ENCODE measurements around the gene MCCC2.
"Not testable (repeated sequence)": the region's sequence is repeated elsewhere in the genome, so short reads cannot be mapped to it uniquely, and the experiment has no call there.

The MCCC2 gene

GRCh38 chr5:71600783-71601182 lies 13.6 kb downstream of the MCCC2 start:
- no peak for DNase-seq

DNA sequence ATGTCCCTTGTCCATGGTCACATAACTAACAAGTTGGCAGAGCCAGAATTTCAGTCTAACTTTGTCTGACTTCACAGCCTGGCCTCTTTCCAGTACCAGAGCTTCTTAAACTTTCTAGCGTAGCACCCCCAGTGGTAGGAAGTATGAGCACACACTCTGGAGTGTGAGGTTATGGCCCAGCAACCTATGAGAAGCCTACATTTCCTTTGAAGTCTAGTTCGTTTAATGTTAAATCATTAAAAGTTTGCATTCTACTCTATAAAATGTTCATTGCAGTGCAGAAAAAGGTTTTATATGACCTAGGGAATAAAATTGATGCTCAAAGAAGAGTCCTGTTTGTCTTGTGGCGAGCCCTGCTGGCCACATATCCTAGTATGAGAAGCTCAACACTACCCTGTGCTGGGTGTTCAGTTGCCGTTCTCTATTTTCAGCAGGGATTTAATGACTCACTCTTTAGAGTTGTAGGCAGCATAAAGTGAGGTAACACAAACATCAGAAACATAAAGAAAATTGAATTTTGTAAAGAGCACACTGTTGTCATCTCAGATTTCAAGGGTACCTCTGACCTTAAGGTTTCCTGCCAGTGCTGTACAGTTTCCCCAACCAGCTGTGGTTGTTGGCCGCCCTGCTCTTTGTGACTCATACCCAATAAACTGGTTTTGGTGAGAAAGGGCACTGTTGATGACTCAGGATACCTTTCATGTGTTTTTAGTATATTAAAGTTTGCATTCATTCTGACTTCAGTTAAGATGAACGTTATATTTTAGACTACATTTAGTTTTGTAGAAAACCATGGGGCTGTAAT lies 14.3 kb downstream of the MCCC2 start:
- peak; percentile 72 for DNase-seq

GRCh38 chr5:71609916-71610315 lies 22.8 kb downstream of the MCCC2 start:
- DNase-seq = not testable (repeated sequence)

- DNase-seq = no peak
These were observed 28.7 kb downstream of the MCCC2 start for GRCh38 chr5:71615809-71616208.

DNA sequence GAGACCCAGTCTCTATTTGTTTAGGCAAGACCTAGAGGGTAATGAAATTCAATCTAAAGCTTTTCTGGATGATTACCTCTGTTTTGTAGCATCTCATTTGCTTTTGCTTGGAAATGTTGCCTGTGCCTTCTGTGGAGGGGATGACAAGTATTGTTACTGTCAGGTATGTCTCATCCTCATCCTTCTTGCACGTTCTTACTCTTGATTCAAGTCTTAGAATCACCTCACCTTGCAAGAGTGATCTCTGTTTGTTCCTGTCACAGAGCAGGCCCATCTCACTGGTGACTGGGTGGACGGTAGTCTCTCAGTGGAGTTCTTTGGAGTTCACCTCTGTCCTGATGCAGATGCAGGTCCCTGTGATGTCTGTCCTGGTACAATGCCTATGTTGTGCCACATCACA lies 33.5 kb downstream of the MCCC2 start:
- DNase-seq = no peak

- no peak for DNase-seq
These were observed 34.1 kb downstream of the MCCC2 start for GRCh38 chr5:71621268-71621667.

DNA sequence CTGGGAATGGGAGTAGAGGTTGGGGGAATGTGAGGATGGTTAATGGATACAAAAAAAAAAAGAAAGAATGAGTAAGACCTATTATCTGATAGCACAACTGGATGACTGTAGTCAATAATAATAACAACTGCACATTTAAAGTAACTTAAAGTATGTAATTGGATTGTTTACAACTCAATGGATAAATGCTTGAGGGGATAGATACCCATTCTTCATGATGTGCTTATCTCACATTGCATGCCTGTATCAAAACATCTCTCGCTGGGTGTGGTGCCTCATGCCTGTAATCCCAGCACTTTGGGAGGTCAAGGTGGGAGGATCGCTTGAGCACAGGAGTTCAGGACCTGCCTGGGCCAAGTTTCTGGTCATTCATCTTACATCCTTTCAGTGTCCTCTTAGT lies 34.6 kb downstream of the MCCC2 start:
- no peak for DNase-seq

DNA sequence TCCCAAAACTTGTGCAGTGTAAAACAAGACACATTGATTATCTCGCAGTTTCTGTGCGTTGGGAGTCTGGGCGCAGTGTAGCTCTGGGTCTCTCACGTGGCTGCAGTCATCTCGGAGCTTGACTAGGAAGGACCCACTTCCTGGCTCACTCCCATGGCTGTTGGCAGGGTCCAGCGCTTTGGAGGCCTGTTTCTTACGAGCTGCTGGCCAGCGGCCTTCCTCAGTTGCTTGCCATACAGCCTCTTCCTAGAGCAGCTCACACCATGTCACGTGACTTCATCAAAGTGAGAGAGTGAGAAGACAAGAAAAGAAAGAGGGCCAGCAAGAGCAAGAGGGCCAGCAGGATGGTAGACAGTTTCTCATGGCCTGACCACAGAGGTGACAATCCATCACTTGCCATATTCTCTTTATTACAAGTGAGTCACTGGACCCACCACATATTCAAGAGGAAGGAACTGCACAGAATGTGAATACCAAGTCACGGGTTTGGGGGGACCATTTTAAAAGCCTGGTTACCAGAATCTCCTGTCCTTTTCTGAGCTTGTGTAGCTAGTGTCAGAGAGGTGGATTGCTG lies 36.2 kb downstream of the MCCC2 start:
- DNase-seq = no peak

DNA sequence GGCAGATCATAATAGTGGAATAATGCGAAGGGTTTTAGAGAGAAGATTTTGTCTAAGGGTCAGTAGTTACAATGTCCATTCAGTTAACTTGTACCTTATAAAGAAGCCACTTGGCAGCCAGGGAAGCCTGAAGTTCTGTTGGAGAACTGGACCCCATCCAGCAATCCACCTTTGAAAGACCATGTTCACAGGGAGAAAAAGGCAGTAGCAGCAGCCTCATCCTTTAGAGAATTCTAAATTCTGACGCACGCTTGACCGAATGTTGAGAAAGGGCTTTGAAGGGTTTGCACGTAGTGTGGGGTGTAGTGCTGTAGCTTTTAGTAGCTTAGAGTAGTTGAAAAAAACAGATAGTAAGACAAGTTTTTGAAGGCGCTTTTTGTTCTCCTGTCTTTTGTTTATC lies 42.8 kb downstream of the MCCC2 start:
- DNase-seq = no peak

DNA sequence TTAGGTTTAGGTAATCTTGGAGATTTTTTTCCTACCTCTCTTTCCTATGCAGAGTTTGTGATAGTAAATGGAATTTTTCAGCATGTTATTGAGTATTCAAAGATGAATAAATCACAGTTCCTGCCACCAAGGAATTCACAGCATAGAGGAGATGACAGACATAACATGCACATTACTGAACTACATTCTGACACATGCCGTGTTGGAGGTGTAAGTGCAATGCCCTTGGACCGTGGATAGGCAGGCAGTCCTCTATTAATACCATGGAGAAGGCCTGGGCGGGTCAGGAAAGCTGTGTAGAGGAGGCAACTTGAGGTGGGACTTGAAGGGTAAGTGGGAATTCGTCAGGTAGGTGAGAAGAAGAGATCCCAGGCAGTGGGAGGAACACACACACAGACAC lies 43.9 kb downstream of the MCCC2 start:
- DNase-seq = no peak

DNA sequence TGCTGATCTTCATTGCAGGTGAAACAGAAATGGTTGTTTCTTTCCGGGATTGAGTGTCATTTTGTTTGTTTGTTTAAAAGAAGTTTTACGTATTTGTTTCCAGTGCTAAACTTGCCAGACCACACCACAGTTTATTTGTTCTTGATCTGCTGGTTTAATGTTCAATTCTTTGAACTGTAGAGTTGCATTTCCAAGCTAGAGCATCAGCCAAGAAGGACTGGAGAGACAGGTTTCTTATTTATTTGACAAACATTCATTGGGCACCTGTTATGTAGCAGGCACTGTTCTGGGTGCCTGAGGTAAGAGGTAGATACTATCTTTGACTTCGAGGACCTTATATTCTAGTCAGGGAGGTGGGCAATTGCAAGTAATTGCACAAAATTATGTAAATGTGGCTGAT lies 45.0 kb downstream of the MCCC2 start:
- DNase-seq = no peak

GRCh38 chr5:71633255-71634155 lies 46.4 kb downstream of the MCCC2 start:
- no peak for DNase-seq

DNA sequence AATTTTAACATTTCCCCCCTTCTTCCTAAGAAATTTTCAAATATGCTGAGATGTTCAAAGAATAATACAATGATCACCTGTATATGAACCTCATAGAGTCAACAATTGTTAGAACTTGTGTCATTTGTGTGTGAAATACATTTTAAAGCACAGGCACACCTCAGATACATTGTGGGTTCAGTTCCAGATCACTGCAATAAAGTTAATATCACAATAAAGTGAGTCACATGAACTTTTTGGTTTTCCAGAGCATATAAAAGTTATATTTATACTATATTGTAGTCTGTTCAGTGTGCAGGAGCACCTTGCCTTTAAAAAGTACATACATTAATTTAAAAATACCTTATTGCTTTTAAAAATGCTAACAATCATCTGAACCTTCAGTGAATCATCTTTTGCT lies 50.0 kb downstream of the MCCC2 start:
- no peak for DNase-seq

DNA sequence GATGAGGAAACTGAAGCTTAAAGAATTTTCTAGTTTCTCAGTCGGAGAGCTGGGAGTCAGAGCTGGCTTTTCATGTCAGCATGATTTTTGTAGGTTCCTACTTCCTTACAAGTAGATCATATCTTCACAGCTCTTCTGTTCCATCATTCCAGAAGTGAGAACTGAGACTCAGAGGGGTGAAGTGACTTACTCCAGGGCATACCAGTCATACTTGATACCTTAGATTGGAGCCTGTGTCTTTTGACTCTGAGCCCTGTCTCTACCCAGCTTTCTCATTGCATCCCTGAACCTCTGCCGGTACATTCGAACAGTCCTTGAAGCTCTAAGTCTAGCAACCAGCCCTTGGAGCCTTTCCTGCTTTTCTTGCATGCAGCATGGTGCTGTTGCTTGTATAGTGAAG lies 53.3 kb downstream of the MCCC2 start:
- DNase-seq = no peak

- no peak for DNase-seq
These were observed 57.9 kb downstream of the MCCC2 start for GRCh38 chr5:71645030-71645429.

DNA sequence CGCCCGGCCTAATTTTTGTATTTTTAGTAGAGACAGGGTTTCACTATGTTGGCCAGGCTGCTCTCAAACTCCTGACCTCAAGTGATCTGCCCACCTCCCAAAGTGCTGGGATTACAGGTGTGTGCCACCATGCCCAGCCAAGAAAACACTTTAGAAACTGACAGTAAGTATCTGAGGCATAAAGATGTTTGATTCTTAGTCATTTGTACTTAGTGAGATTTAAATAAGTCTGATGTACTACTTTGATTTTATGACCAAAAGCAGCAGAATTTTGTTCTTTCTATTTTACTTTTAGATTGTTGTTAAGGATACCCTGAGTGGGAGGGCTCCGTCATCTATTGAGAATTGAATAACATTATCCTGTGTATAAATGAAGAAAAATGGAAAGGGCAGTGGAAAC lies 63.8 kb downstream of the MCCC2 start:
- DNase-seq = not testable (repeated sequence)

DNA sequence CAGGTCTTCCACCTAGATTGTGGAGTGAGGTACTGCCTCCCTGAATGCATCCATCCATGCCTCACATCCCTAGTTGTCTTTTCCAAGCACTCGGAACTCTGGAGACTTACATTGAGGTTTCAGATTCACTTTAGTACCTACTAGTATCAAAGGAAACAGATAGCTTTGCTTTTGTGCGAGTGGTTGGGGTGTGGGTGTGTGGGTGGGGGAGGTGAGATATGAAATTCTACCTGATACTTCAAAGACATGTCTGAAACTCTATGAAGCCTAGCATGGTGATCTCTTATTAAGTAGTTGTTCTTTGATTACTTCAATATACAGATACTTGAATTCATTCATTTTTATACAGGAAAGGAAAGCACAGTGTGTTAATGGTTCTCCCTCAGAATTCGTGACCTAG lies 64.4 kb downstream of the MCCC2 start:
- peak; percentile 56 for DNase-seq

DNA sequence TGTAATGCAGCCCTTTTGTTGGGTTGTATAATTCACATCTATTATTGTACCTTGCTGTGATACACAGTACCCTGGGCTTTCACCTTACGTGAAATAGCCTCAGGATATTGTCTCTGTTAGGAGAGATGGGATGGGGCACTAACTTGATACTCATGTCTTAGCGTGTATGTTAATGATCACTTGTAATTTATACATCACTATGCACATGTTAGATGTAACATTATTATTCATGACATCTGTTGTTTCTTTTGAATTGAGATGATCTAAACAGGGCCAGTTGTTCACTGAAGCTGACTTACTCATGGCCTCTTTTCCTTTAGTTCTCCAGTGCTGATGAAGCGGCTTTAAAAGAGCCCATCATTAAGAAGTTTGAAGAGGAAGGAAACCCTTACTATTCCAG lies 65.2 kb downstream of the MCCC2 start:
- no peak for DNase-seq

DNA sequence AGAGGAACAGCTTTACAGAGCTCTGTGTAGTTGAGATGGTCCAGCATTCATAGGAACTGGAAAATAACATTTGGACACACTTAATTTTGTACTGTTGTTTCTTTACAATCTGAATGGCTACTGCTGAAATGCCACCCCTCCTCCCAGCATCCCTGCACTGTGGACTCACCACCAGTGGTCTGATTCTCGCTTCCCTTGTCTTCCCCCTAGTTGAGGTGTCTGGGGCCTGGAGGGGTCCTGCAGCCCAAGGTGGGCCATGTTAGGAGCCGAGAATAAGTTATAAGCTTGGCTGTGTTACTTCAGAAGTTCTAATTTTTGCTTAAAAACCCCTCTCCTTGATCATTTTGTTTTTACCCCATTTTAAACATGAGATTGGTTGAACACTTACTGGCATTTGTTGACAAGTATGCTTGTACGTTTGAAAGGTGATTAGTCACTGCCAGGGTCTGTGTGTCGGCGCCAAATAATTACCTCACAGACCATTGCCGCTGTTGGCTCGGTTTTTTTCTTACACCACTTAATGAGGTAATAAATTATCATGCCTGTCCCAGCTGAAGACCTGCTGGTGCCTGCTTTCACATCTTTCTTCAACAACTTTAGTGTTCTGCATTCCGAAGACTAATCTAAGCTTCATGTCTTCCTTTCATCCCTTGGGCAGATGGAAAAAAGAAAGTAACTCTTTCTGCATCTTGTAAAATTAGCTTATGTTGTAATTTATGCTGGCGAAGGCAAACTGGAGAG lies 65.8 kb downstream of the MCCC2 start:
- DNase-seq = no peak

GRCh38 chr5:71658916-71659662 lies 71.9 kb downstream of the MCCC2 start:
- DNase-seq = no peak

DNA sequence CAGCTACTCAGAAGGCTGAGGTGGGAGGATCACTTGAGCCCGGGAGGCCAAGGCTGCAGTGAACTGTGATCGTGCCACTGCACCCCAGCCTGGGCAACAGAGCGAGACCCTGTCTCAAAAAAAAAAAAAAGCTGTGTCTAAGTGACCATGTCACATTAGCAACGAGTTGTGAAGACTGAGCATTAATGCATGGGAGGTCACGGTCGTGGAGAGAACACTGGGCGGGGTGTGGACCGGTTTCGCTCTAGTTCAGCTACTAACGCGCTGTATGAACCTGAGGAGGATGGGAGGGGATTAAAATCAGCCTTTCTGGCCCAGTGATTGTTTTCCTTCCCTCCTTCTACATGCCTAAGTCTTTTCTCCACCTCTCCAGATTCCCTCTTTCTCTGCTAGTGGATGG lies 75.2 kb downstream of the MCCC2 start:
- no peak for DNase-seq
